Right atrium auricular region (tissue), 2 donors: Measurements from ENCODE around the gene SIRPB2. TPM values are rescaled to one million over a fixed set of nuclear protein-coding genes. Genes with fewer than 3 reads are reported as not detected.

Experiments used
- DNase-seq: peaks from one replicate; pipeline ENCODE4 v3.0.0-alpha.2; 2019; ENCODE audit warnings: low spot score
- H3K27ac ChIP-seq, 2 donors: fragments of 200-600 bp; sonication (generic); 1 replicate in 1 of 2; 2 replicates in 1 of 2; pipeline ENCODE4 v1.5.1; 2016 to 2019
- H3K27me3 ChIP-seq, 2 donors: fragments of 200-600 bp; sonication (generic); one replicate each; pipeline versions ENCODE4 v1.5.1 to v1.6.0; 2017 to 2019
- H3K36me3 ChIP-seq: fragments of 200-600 bp; sonication (generic); one replicate; pipeline ENCODE4 v1.5.1; 2016
- H3K4me1 ChIP-seq, 2 donors: fragments of 200-600 bp; sonication (generic); one replicate each; pipeline versions ENCODE4 v1.5.1 to v1.6.0; 2017 to 2019
- H3K4me3 ChIP-seq, 2 donors: fragments of 200-600 bp; sonication (generic); 1 replicate in 1 of 2; 2 replicates in 1 of 2; pipeline ENCODE4 v1.5.1; 2017 to 2019; ENCODE audit warnings: mild to moderate bottlenecking in 1 of 2, moderate library complexity in 1 of 2
- H3K9me3 ChIP-seq, 2 donors: fragments of 200-600 bp; sonication (generic); one replicate each; pipeline ENCODE4 v1.5.1; 2019
- total RNA-seq, 2 donors: library from RNA; depleted of rRNA; stranded (reverse); fragments of >200 nt; gene quantifications; one replicate each; pipeline ENCODE4 v1.1.0, GENCODE V29; 2016
- TF ChIP-seq, protein P1 (sequence below), 2 donors: fragments of 200-600 bp; sonication (generic); IDR thresholded peaks; one replicate each; pipeline ENCODE4 v1.5.1; 2019; ENCODE audit warnings: antibody characterized with exemption in 2 of 2

The SIRPB2 gene
- total RNA-seq, 2 donors from 2014 or later, result 2.6 to 4.4 TPM

DNA sequence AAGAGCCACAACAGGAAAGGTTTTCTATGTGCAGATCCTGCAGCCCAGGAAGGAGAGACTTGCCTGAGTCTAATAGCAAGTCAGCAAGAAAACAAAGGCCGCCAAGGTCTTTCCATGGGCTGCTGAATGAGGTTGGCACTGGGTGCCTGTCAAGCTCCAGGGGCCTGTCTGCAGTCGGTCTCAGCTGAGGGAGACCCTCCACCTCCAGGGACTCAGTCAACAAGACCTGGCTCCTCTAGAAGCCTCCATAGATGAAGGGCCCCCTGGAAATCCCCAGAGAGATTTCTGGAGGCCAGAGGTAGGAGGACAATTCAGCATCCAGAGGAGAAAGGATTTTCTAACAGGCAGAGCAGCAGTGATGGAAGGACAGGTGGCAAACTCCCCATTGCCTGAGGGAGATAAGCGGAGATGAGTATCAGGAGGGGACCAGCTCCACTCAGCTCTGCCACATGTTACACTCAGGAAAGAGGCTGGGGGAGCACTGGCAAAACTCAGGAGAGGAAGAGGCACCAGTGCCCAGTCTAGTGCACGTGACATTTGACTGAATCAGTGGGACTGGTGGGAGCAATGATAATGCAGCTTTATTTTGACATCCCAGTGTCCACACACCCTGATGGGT lies 64.9 kb downstream of the SIRPB2 start:
- H3K36me3 ChIP-seq, result no peaks in the 10 kb centered on the region
- H3K27me3 ChIP-seq, result no peaks in the 10 kb centered on the region
- DNase-seq, result no peak
- H3K4me3 ChIP-seq, result no peak overlapping the region
- H3K4me1 ChIP-seq, result no peaks in the 10 kb centered on the region
- H3K27ac ChIP-seq, result no peak overlapping the region
- no peaks in the 10 kb centered on the region for H3K9me3 ChIP-seq
- TF ChIP-seq, protein P1, sequence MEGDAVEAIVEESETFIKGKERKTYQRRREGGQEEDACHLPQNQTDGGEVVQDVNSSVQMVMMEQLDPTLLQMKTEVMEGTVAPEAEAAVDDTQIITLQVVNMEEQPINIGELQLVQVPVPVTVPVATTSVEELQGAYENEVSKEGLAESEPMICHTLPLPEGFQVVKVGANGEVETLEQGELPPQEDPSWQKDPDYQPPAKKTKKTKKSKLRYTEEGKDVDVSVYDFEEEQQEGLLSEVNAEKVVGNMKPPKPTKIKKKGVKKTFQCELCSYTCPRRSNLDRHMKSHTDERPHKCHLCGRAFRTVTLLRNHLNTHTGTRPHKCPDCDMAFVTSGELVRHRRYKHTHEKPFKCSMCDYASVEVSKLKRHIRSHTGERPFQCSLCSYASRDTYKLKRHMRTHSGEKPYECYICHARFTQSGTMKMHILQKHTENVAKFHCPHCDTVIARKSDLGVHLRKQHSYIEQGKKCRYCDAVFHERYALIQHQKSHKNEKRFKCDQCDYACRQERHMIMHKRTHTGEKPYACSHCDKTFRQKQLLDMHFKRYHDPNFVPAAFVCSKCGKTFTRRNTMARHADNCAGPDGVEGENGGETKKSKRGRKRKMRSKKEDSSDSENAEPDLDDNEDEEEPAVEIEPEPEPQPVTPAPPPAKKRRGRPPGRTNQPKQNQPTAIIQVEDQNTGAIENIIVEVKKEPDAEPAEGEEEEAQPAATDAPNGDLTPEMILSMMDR (IDR thresholded peaks at IDR 0.05), result no peak

Other genes with a start within 250 kb of the SIRPB2 start
- 10 to 100 TPM in 1 of 2 donors, 1 to 10 TPM in 1; 5.0 to 10.1 TPM for gene SNPH, start 225.1 kb downstream of the SIRPB2 start, total RNA-seq
- gene SDCBP2, start 162.3 kb downstream of the SIRPB2 start, total RNA-seq, result 1 to 10 TPM; 2.9 to 3.9 TPM
- gene FKBP1A, start 98.4 kb downstream of the SIRPB2 start, total RNA-seq, result 10 to 100 TPM; 73.5 to 98.7 TPM
- 10 to 100 TPM; 28.5 to 34.3 TPM for gene NSFL1C, start 24.6 kb downstream of the SIRPB2 start, total RNA-seq
- not detected for gene SIRPD, start 66.3 kb upstream of the SIRPB2 start, total RNA-seq
- 1 to 10 TPM; 3.7 to 5.7 TPM for gene SIRPB1, start 128.6 kb upstream of the SIRPB2 start, total RNA-seq
- gene SIRPG, start 166.4 kb upstream of the SIRPB2 start, total RNA-seq, result not detected